Stimulated activated CD8-positive, alpha-beta memory T cell treated with anti-CD3 and anti-CD28 coated beads, Interleukin-12 subunit alpha, Interleukin-12 subunit beta, amount 100 ng/mL, for 24 hours (primary cell): ENCODE measurements around the gene CERS5.
"Not testable (repeated sequence)": the region's sequence is repeated elsewhere in the genome, so short reads cannot be mapped to it uniquely, and the experiment has no call there.

Experiments
- DNase-seq: peaks from one replicate; pipeline ENCODE4 v3.0.0-alpha.2; 2020; ENCODE audit errors: extremely low read depth

The CERS5 gene

DNA sequence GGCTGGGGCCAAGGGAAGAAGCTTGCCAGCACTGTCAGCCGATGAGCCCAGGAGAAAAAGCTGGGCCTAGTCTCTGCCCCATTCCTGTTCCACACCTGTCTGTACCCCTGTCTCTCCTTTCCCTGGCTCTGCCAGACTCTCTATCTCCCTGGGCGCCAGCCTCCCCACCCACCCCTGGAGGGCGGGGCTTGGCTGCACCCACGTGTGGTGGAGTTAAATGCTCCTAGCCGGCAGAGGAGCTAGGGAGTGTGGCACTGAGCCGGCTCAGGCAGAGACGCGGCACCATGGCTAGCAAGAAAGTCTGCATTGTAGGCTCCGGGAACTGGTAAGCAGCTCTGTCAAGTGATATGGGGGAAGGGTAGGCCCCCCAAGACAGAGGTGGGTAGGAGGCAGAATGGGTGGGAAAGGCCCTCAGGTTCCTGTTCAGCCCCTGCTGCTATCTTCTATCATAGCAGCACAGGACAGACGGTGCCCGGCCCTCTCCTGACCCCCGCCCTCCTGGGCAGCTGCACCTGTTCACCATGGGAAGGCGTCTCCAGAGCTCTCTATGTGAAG lies 63.3 kb downstream of the CERS5 start, which contains the start of gene GPD1:
Gene GPD1, plus strand, starts transcription at position 242 of the 555 bp plus-strand sequence. Its CDS starts 43 bp downstream, at position 285.
- no peak for DNase-seq

GRCh38 chr12:50103351-50103750 lies 63.8 kb downstream of the CERS5 start:
- DNase-seq: no peak

- DNase-seq: no peak
Observed at GRCh38 chr12:50102646-50103309, 64.4 kb downstream of the CERS5 start.

DNA sequence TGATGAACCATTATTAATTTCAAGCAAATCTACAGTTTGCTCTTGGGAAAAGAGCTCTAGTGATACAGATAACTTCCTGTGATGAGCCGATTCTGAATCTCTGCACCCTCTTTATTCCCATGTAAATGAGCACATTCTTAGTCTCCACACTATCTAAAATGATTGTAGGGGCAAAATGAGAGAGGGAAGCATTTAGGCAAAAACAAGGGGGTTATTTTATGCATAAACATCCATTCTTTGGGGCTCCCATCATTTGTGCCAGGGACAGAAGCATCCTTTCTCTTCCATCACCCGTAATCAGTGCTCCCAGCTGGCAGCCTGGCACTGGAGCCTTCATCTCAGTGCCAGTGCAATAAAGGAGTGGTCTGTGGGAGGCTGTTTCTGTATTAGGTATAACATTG lies 65.0 kb downstream of the CERS5 start:
- DNase-seq: no peak

- DNase-seq: no peak
Observed at GRCh38 chr12:50101663-50102062, 65.5 kb downstream of the CERS5 start.

- no peak for DNase-seq
Observed at GRCh38 chr12:50100561-50100960, 66.6 kb downstream of the CERS5 start.

- no peak for DNase-seq
Observed at GRCh38 chr12:50099302-50100008, 67.7 kb downstream of the CERS5 start.

DNA sequence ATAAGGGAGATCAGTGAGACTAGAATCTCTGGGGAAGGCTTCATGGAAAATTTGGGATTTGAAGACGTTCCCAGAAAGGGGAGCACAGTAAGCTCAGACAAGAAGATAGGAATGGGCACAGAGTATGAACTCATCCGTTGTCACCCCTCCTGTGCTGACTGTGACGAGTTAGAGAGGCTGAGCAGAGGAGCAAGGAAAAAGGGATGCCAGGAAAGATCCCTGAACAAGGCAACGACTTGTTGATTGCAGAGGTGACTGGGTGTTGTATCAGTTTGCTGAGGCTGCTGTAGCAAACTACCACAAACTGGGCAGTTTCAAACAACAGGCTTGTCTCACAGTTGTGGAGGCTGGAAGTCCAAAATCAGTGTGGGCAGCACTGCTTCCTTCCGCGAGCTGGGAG lies 69.2 kb downstream of the CERS5 start:
- DNase-seq: no peak

- no peak for DNase-seq
Observed at GRCh38 chr12:50090391-50090790, 76.8 kb downstream of the CERS5 start.

- no peak for DNase-seq
Observed at GRCh38 chr12:50089730-50090129, 77.4 kb downstream of the CERS5 start.

GRCh38 chr12:50088577-50089335 lies 78.4 kb downstream of the CERS5 start:
- DNase-seq: no peak

- no peak for DNase-seq
Observed at GRCh38 chr12:50087995-50088394, 79.2 kb downstream of the CERS5 start.

GRCh38 chr12:50087151-50087550 lies 80.0 kb downstream of the CERS5 start:
- DNase-seq: no peak

- no peak for DNase-seq
Observed at GRCh38 chr12:50086148-50086547, 81.0 kb downstream of the CERS5 start.

GRCh38 chr12:50085615-50086072 lies 81.5 kb downstream of the CERS5 start:
- no peak for DNase-seq

- DNase-seq: peak; percentile 71
Observed at GRCh38 chr12:50084775-50085614, 82.2 kb downstream of the CERS5 start, which contains the start of gene SMARCD1. Gene SMARCD1, plus strand, starts transcription at chr12:50085342. Its CDS starts 28 bp downstream, at chr12:50085370.

- not testable (repeated sequence) for DNase-seq
Observed at GRCh38 chr12:50084409-50084774, 82.8 kb downstream of the CERS5 start.

DNA sequence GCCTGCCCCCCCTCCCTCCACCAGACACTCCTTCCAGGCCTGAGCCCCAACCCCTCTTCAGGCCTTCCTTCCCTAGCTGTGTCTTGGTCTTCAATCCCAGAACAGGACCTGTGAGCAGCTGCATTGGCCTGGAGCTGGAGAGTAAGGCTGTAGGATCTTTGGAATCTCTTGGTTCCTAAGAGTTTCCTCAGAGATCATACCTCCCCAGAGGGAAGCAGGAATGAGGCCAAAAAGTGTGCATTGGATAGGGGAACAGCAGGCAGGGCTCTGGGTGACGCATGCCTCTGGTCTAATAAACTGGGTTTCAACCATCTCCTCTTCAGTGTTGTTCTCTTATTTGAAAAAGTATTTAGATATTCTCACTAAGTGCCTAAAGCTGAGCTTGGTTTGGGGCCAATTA lies 83.9 kb downstream of the CERS5 start:
- no peak for DNase-seq

- DNase-seq: no peak
Observed at GRCh38 chr12:50082644-50083043, 84.5 kb downstream of the CERS5 start.

DNA sequence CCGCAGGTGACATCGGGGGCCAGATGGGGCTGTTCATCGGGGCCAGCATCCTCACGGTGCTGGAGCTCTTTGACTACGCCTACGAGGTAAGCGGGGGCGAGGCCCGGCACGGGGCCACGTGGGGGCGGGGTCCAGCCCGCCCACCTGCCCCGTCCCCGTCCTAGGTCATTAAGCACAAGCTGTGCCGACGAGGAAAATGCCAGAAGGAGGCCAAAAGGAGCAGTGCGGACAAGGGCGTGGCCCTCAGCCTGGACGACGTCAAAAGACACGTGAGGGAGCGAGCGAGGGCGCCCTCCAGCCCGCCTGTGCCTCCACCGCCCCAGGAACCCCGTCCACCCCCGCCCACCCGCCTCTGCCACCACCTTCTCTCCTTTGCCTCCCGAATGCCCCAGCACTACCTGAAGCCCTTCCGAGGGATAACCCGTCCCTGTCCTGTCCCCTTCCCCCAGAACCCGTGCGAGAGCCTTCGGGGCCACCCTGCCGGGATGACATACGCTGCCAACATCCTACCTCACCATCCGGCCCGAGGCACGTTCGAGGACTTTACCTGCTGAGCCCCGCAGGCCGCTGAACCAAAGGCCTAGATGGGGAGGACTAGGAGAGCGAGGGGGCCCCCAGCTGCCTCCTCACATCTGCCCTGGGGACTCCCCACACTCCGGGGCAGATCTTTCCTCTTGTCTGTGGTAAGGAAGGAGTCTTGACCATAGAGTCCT lies 85.9 kb downstream of the CERS5 start:
- DNase-seq: no peak

- no peak for DNase-seq
Observed at GRCh38 chr12:50079771-50080170, 87.4 kb downstream of the CERS5 start.
